GM12878 (cell line): ENCODE data around the gene PDE6C. TPM values are rescaled to one million over a fixed set of nuclear protein-coding genes. Genes with fewer than 3 reads are reported as not detected.

Source experiments
- E2F4 ChIP-seq: IDR thresholded peaks from 2 replicates; pipeline ENCODE4 v1.6.1; 2012; ENCODE audit warnings: low read depth, low read length, improper control_type of control experiment
- E2F8 ChIP-seq: fragments of 450-650 bp; IDR thresholded peaks from 2 replicates; pipeline ENCODE4 v1.6.1; 2018; ENCODE audit warnings: mild to moderate bottlenecking, low read depth, moderate library complexity; ENCODE audit not compliant: partially characterized antibody
- E4F1 ChIP-seq: fragments of 450-650 bp; IDR thresholded peaks from 2 replicates; pipeline ENCODE4 v1.6.1; 2018; ENCODE audit warnings: borderline replicate concordance, mild to moderate bottlenecking; ENCODE audit not compliant: partially characterized antibody
- EED ChIP-seq: sonication (generic); IDR thresholded peaks from 2 replicates; pipeline ENCODE4 v1.6.1; 2016; ENCODE audit warnings: antibody characterized with exemption, low read depth
- KAT2A ChIP-seq: conservative IDR thresholded peaks from 2 replicates; pipeline ENCODE4 v1.6.1; 2011; ENCODE audit warnings: low read depth, low read length; ENCODE audit not compliant: control insufficient read depth
- MXI1 ChIP-seq: fragments of 150-350 bp; IDR thresholded peaks from 2 replicates; pipeline ENCODE4 v1.6.1; 2011; ENCODE audit warnings: low read depth, mild to moderate bottlenecking, inconsistent platforms, low read length, improper control_type of control experiment
- MYB ChIP-seq: fragments of 150-350 bp; IDR thresholded peaks from 2 replicates; pipeline ENCODE4 v1.6.1; 2014; ENCODE audit warnings: mild to moderate bottlenecking, low read depth, low read length, borderline replicate concordance
- NFIC ChIP-seq: IDR thresholded peaks from 2 replicates; pipeline ENCODE4 v1.6.1; 2012; ENCODE audit warnings: low read depth, mild to moderate bottlenecking, inconsistent platforms, low read length, moderate library complexity
- NFYB ChIP-seq: IDR thresholded peaks from 2 replicates; pipeline ENCODE4 v1.6.1; 2011; ENCODE audit warnings: low read depth, mild to moderate bottlenecking, low read length, improper control_type of control experiment, moderate library complexity; ENCODE audit not compliant: insufficient read depth
- RAD51 ChIP-seq: fragments of 450-650 bp; IDR thresholded peaks from 2 replicates; pipeline ENCODE4 v1.6.1; 2016; ENCODE audit warnings: moderate library complexity, mild to moderate bottlenecking, inconsistent platforms
- SPI1 ChIP-seq: IDR thresholded peaks from 2 replicates; pipeline ENCODE4 v1.6.1; 2011; ENCODE audit warnings: low read depth, mild to moderate bottlenecking, low read length, moderate library complexity, borderline replicate concordance; ENCODE audit not compliant: insufficient read depth
- SUZ12 ChIP-seq: fragments of 200-600 bp; sonication (generic); IDR thresholded peaks from one replicate; pipeline ENCODE4 v1.6.1; 2018; ENCODE audit warnings: antibody characterized with exemption, mild to moderate bottlenecking; ENCODE audit not compliant: unreplicated experiment
- ZNF217 ChIP-seq: fragments of 450-650 bp; IDR thresholded peaks from 2 replicates; pipeline ENCODE4 v1.6.1; 2017; ENCODE audit warnings: antibody characterized with exemption, mild to moderate bottlenecking
- ZSCAN29 ChIP-seq: fragments of 450-650 bp; IDR thresholded peaks from 2 replicates; pipeline ENCODE4 v1.6.1; 2017; ENCODE audit warnings: mild to moderate bottlenecking, moderate library complexity
- polyA plus RNA-seq, 11 experiments: library from polyadenylated mRNA; depleted of rRNA in 4 of 11; unstranded in 6 of 11; stranded (reverse) in 5 of 11; fragments of >200 nt; fragmentation: Nextera tagmentation in 4 of 11; fragmentation: Illumina TruSeq in 1 of 11; extraction: Ambion mirVana in 4 of 11; extraction: Trizol in 1 of 11; gene quantifications; 1 replicate in 1 of 11; 2 replicates in 10 of 11; pipeline versions ENCODE4 v1.2.1 to v1.2.3, GENCODE V29; 2011 to 2016; ENCODE audit warnings: inconsistent platforms in 2 of 11, missing spikeins in 2 of 11, low read depth in 1 of 11
- total RNA-seq, 4 experiments: library from RNA; depleted of rRNA in 3 of 4; stranded (reverse); fragments of >200 nt in 3 of 4; fragmentation: Illumina TruSeq in 1 of 4; extraction: Trizol in 1 of 4; gene quantifications; 2 replicates each; pipeline versions ENCODE4 v1.2.1 to v1.2.3, GENCODE V29; 2013 to 2021
- TF ChIP-seq, protein P1 (sequence below): IDR thresholded peaks from 2 replicates; pipeline ENCODE4 v1.6.1; 2012; ENCODE audit warnings: mild to moderate bottlenecking, low read depth, low read length
- TF ChIP-seq, protein P2 (sequence below): fragments of 450-650 bp; IDR thresholded peaks from 2 replicates; pipeline ENCODE4 v1.6.1; 2017; ENCODE audit warnings: mild to moderate bottlenecking, moderate library complexity

Gene PDE6C
- total and polyA plus RNA-seq, 10 of the 15 experiments (the other 5 are each of a cell fraction or from before 2014, with no cell fraction given): not detected

GRCh38 chr10:93715345-93715744 is 103.0 kb downstream of the PDE6C start (continued):
- TF ChIP-seq E2F4: no peak
- TF ChIP-seq NFYB: no peak
- TF ChIP-seq E2F8: peak; percentile 66
- TF ChIP-seq SPI1: peak; percentile 94
- peak; percentile 71; the same call in 1 of the 2 replicates for TF ChIP-seq NFIC
- no peak for TF ChIP-seq MYB
- TF ChIP-seq MXI1: no peak
- no peak for TF ChIP-seq SUZ12
- TF ChIP-seq KAT2A: no peak
- TF ChIP-seq E4F1: no peak
- TF ChIP-seq, protein P1, sequence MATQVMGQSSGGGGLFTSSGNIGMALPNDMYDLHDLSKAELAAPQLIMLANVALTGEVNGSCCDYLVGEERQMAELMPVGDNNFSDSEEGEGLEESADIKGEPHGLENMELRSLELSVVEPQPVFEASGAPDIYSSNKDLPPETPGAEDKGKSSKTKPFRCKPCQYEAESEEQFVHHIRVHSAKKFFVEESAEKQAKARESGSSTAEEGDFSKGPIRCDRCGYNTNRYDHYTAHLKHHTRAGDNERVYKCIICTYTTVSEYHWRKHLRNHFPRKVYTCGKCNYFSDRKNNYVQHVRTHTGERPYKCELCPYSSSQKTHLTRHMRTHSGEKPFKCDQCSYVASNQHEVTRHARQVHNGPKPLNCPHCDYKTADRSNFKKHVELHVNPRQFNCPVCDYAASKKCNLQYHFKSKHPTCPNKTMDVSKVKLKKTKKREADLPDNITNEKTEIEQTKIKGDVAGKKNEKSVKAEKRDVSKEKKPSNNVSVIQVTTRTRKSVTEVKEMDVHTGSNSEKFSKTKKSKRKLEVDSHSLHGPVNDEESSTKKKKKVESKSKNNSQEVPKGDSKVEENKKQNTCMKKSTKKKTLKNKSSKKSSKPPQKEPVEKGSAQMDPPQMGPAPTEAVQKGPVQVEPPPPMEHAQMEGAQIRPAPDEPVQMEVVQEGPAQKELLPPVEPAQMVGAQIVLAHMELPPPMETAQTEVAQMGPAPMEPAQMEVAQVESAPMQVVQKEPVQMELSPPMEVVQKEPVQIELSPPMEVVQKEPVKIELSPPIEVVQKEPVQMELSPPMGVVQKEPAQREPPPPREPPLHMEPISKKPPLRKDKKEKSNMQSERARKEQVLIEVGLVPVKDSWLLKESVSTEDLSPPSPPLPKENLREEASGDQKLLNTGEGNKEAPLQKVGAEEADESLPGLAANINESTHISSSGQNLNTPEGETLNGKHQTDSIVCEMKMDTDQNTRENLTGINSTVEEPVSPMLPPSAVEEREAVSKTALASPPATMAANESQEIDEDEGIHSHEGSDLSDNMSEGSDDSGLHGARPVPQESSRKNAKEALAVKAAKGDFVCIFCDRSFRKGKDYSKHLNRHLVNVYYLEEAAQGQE: no peak
- no peak for TF ChIP-seq ZSCAN29
- peak; percentile 35; the same call in 1 of the 2 replicates for TF ChIP-seq RAD51
- TF ChIP-seq EED: peak; percentile 73
- no peak for TF ChIP-seq ZNF217
- TF ChIP-seq, protein P2, sequence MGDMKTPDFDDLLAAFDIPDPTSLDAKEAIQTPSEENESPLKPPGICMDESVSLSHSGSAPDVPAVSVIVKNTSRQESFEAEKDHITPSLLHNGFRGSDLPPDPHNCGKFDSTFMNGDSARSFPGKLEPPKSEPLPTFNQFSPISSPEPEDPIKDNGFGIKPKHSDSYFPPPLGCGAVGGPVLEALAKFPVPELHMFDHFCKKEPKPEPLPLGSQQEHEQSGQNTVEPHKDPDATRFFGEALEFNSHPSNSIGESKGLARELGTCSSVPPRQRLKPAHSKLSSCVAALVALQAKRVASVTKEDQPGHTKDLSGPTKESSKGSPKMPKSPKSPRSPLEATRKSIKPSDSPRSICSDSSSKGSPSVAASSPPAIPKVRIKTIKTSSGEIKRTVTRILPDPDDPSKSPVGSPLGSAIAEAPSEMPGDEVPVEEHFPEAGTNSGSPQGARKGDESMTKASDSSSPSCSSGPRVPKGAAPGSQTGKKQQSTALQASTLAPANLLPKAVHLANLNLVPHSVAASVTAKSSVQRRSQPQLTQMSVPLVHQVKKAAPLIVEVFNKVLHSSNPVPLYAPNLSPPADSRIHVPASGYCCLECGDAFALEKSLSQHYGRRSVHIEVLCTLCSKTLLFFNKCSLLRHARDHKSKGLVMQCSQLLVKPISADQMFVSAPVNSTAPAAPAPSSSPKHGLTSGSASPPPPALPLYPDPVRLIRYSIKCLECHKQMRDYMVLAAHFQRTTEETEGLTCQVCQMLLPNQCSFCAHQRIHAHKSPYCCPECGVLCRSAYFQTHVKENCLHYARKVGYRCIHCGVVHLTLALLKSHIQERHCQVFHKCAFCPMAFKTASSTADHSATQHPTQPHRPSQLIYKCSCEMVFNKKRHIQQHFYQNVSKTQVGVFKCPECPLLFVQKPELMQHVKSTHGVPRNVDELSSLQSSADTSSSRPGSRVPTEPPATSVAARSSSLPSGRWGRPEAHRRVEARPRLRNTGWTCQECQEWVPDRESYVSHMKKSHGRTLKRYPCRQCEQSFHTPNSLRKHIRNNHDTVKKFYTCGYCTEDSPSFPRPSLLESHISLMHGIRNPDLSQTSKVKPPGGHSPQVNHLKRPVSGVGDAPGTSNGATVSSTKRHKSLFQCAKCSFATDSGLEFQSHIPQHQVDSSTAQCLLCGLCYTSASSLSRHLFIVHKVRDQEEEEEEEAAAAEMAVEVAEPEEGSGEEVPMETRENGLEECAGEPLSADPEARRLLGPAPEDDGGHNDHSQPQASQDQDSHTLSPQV: peak; percentile 79; the same call in 1 of the 2 replicates
